HG03103 (cell line): ENCODE data around the gene LAPTM5.

Experiments used
- ATAC-seq: cut with Tn5 transposase; IDR thresholded peaks from one replicate; pipeline ENCODE4 v1.9.1; 2021; ENCODE audit warnings: low read depth; ENCODE audit not compliant: unreplicated experiment

LAPTM5 gene

DNA sequence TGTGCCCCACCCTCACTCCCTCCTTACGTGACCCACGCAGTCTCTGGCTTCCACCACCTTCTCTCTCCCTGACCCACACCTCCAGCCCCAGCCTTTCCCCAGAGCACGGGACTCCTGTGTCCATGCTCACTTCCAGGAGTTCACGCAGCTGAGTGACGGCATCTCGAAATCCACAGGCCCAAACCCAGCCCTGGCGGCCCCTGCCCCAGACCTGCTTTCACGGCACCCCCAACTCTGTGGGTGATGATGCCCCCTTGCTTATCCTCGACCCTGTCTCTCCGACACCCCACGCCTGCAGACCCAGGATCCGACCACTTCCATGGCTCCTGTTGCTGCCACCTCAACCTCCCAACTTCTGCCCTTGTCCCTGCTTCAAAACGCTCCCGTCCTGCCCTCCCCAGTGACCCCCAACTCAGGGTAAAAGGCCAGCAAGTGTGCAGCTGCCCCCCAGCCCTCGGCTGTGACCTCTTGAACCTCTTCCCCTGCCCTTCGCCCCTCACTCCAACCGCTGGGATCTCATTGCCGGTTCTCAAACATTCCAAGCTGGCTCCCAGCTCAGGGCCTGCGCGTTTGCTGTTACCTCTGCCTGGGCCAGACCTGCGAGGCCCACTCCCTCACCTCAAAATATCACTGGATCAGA, 30.4 kb upstream of the LAPTM5 start:
- ATAC-seq = no peak

DNA sequence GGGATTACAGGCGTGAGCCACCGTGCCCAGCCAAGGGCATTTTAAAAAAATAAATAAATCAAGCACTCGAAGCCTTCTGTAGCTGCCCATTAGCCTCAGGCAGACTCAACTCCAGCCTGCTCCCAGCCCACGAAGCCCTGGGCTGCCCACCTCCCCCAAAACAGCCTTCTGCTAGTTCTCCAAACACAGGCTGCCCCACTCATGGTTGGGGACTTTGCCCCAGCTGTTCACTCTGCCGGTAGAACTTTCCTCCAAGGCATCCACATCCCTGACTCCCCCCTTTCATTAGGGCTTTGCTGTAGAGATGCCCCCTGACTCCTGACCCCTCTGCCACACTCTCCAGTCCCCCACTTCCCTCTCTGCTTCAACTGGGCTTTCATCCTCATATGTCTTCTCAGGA, 29.7 kb upstream of the LAPTM5 start:
- ATAC-seq = no peak

DNA sequence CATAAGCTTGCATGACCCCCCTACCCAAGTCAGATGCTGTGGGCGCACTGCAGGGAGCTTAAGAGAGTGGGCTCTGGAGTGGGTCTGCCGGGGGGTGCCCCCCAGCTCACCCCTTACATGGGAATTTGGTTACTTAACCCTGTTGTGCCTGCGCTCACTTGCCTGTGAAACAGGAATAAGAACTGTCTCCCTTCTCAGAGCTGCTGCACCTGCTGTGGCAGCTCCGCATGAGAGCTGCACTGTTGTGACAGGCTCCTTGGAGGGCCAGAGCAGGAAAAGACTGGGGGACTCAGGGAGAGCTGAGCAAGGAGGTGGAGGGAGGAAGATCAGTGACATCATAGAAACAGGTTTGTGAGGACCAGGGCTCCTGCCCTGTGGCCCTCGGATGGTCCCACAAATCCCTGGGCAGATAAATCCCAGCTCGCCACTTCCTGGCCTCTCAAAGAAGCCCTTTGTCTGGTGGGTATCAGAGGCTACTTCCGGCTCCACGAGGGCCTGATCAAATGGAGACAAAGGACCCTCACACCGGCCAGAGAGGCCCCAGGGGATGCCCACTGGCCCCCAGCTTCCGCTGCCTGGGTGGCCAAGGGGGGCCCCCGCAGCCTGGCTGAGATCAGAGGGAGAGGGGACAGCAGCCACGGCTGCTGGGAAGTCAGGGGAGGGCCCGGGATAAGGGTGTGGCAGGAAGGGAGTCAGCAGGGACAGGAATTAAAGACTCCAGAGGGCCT, 28.9 kb upstream of the LAPTM5 start:
- ATAC-seq = no peak

DNA sequence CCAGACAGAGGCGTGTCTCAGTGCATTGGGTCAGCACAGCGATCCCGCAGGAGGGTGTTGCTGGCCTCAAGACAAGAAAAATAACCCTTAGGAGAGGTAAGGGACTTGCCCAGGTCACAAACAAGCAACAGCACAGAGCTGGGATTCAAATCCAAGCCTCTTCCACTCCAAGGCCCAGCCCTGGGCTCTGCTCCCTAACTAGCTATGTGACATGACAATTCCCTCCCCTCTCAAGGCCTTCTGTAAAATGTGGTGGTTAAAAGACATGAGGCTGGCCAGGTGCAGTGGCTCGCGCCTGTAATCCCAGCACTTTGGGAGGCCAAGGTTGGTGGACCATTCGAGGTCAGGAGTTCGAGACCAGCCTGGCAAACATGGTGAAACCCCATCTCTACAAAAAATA, 28.1 kb upstream of the LAPTM5 start:
- ATAC-seq = no peak

DNA sequence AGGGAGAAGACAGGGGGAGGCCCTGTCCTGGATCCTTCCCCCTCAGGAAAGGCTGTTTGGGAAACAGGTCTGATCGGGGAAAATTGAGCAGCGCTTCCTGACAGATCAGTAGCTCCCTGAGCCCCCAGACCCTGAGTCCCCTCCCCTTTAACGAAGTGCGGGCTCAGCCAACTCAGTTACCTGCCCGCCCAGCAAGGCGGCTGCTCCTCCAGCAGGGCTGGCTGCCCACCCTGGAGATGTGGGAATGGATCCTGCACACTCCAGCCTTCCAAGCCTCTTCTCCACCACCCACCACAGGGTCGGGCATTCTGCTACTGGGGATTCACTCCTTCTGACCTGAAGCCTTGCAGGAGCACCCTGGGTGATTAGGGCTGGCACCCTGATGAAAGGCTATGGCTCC, 27.6 kb upstream of the LAPTM5 start:
- no peak for ATAC-seq

DNA sequence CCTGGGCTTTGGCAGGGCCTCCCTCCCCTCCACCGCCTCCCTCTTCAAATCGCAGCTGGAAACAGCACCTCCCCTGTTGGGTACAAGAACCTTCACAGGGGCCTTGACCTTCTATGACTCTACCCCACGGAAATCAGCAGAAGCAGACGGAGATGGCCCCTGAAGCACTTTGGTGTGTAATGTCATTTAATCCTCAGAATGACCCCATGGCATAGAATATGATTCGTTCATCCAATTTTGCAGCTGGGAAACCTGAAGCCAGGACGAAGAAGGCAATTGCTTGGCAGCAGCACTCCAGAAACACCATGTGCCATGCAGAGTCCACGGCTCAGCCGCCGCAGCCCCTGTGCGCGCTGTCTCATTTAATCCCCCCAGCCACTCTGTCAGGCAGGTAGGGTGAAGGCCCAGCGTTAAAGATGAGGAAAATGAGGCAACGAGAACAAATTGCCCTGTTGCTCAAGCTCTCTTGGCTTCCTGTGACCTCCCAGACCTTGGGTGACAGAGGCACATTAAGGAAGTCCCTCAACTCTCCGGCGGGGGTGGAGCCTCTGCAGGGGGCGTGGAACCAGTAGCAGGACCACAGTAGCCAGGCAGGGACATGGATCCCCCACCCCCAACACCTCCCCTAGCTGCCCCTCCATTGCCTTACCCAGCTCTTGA, 25.8 kb upstream of the LAPTM5 start:
- ATAC-seq = no peak

DNA sequence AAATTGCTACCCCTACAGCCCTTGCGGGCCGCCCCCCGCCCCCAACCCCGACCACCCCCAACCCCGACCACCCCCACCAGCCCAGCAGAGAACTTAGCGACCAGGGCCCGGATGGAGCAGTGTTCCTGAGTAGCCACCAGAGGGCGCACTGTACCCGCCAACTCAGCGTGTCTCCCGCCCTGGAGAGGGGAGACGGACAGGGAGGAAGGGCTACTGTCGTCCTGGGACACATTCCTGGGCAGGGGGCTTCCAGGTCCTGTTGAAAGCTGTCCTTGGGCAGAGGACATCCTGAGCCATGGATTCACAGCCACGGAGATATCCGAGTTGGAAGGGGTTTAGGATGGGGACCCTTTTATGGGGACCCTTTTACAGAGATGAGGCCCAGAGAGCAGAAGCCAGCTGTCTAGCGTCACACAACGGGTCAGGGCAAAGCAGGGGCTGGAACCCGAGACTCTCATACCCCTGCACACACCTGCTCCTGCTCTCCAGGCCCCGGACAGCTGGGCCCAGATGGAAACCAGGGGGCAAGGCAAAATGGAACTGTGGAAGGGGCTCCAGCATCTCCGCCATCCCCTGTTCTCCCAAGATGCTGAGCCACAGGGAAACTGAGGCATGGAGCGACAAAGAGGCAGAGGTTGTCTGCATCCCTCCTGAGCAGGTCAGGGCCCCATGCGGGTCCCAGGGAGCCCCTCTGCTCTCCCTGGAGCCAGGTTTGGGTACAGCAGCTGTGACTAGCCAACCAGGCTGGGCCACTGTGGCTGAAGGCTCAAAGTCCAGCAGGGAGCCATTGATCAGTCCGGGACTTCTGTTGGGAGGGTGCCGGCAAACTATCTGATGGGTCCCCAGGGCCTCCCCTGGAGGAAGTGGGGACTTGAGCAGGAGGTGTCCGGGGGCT, 25.0 kb upstream of the LAPTM5 start:
- no peak for ATAC-seq

DNA sequence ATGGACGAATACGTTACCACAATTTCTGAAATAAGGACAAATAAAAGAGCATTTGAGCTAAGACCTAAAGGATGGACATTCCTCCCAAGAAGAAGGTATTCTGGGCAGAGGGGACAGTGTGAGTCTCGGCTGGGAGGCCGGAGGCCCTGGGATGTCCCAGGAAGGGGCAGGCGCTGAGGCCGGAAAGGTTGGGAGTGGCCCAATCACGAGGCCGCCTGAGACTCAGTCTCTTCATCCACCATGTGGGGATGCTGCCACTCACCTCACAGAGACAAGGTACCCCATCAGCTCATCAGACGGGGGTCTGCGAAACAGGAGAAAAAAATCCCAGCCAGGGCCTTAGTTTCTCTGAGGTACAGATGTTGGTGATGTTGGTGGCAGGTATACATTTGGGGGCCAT, 24.3 kb upstream of the LAPTM5 start:
- ATAC-seq = no peak

DNA sequence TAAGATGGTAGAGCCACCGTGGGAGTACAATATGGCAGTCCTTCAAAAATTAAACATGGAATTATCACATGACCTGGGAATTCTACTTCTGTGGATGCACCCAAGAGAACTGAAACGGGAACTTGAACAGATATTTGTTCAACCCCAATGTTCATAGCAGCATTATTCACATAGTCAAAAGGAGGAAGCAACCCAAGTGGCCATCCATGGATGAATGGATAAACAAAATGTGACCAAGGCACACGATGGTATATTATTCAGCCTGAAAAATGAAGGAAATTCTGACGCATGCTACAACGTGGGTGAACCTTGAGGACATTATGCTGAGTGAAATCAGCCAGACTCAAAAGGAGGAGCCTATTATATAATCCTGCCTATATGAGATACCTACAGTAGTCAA, 22.8 kb upstream of the LAPTM5 start:
- no peak for ATAC-seq

DNA sequence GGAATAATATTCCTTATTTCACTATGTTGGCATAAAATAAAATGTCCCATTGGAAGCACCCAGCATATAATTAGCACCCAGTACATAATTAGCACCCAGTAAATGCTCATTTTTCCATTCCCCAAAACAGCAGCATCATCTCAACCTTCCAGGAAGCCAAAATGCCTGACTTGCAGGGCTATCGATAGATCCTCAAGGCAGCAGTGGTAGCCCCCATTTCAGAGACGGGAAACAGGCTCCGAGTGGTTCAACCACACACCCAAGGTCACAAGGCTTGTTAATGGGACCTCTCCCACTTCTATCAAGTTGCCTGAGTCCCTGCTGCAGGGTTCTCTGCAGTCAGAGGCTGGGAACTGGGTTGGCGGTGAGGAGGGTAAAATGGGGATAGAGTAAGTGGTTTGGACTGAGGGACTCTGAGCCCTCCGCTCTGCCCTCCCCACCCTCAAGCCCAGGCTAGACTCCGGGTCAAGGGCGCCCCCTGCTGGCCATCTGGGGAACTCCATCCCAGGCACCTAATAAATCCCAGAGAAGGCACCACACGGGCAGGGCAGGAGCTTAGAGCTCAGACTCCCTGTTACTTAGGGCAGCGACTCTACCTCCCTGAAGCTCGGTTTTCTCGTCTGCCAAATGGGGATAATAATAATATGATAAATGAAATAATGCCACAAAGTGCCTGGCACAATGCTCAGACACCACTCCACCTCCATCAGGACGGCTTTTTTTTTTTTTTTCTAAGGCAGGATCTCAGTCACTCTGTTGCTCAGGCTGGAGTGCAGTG, 21.9 kb upstream of the LAPTM5 start:
- peak; percentile 60 for ATAC-seq

DNA sequence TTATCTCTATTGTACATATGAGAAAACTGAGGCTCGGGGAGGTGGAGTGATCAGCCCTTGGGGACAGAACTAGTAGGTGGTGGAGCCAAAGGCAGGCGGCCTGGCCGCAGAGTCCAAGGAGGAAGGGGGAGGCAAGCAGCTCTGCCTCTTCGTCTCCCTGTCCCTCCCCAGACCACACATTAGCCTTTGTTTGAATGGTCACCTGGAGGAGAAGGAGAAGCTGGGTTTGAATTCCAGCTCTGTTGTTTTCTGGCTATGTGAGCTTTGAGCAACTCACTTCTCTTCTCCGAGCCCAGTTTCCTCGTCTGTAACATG, 21.4 kb upstream of the LAPTM5 start:
- no peak for ATAC-seq

DNA sequence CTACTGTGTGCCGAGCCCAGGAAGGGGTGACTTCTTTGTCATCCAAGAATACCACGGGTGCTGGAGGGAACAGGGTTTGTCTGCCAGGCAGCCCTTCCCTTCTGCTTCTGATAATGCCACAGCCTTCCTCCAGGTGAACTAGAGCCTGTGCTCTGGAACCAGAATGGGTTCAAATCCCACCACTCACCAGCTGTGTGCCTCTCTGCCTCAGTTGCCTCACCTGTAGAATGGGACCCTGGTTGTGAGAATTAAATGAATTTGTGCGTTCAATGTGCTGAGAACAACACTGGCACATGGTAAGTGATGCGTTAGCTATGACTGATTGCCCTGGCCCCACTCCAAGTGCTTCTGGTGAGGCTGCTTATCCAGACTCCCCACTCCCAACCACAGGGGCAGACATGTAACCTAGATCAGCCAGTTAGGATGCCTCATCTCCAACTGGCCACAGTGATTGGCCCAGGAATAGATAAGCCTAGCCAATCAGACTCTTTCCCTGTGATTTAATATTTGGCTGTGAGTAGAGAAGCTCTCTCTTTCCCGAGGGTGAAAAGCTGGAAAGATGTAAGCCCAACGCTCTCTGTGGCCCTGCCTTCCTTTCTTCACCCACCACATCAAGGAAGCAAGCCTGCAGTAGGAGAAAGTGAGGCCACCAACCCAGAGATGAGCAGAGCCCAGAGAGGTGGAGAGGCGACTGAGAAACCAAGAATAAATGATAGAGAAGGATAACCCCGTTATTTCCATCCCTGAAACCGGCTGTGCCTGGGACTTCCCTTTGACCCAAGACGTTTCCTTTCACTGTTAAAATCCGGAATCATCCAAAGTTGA, 20.8 kb upstream of the LAPTM5 start:
- ATAC-seq = no peak

DNA sequence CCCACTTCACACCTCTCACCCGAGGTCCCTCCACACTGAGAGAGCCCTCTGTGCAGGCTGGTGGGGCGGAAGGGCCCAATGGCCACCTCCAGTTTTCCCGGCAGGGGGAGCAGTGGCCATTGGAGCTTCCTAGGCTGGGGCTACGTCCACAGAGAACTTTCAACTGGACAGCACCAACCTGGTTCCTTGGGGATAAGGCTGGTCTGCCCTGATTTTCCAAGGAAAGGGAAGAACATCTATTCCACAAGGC, 20.3 kb upstream of the LAPTM5 start:
- no peak for ATAC-seq

DNA sequence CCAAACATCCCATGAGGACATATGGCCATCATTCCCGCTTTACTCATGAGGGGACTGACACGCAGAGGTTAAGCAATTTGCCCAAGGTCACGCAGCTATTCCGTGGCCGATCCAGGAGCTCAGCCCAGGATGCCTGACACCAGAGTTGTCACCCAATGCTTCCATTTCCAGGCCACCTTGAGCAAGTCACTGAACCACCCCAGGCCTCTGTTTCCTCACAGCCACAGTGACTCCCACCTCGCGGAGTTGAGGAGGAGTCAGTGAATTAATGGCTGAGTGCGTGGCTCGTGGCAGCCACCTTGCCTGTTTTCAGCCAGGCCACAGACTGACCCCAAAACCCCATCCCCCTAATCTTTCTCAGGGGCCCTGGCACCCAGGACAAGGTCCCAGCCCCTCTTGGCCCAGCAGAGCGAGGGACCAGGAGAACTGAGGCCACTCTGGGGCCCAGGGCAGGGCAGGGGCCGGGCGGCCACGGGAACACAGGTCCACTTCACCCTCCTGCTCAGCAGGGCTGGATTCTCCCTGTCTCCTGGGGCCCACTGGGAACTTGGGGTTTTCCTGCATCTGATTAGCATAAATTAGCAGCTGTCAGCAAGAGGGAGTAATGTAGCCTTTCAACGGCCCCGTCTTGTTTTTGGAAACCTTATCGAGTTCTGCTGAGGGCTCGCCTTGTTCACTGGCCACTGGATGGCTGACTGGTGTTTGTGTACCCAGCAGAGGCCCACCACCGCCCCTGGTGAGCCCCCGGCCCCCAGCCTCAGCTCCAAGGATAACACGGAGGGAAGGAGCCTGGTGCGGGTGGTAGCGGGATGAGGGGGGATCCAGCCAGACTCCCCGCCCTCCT, 19.7 kb upstream of the LAPTM5 start:
- ATAC-seq = no peak

DNA sequence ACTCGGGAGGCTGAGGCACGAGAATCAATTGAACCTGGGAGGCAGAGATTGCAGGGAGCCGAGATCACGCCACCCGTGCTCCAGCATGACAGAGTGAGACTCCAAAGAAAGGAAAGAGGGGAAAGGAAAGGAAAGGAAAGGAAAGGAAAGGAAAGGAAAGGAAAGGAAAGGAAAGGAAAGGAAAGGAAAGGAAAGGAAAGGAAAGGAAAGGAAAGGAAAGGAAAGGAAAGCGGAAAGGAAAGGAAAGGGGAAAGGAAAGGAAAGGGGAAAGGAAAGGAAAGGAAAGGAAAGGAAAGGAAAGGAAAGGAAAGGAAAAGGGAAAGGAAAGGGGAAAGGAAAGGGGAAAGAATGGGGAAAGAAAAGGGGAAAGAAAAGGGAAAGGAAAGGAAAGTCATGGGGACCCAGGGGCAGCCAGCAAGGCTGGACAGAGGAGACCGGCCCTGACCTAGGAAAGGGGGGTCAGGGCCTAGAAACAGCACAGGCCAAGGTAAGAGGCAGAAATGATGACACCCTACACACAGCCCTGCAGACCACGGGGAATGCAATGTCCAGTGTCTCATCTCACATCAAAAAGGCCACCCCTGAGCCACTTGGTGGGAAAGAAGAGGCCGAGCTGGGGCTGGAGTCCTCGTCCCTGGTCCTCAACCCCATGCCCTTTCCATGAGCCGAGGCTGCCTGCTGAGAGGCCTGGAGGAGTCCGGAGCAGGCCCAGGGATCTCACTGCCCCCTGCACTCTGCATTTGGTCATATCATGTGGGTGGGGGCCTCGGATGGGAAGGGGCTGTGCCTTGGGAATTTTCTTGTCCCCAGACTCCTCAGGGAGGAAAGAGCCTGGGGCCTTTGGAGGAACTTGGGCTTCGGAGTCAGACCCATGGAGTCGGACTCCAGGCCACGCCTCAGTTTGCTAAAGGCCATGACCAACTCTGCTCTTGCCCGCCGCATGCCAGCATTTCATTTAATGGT, 18.8 kb upstream of the LAPTM5 start:
- no peak for ATAC-seq

DNA sequence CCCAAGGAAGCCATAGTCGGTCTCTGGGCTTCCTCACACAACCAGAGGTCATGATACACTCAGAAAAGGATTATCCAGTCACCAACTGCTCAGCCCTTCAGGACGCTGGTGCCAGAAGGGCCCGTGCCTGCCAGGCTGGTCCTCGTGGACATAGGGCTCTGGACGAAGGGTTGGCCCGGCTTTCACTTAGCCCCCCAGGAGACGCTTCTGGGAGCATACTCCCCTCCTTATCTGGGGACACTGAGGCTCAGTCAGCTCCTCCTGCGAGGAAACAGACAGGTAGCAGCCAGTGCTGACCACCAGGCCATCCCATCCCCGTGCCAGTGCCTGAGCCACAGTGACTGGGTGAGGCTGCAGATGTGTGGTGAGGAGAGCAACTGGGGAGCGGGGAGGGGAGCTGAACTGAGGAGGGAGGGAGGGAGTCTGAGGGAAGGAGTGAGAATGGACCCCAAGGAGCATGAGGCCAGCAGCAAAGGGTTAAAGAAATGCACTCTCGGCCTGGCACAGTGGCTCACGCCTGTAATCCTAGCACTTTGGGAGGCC, 17.9 kb upstream of the LAPTM5 start:
- ATAC-seq = no peak

DNA sequence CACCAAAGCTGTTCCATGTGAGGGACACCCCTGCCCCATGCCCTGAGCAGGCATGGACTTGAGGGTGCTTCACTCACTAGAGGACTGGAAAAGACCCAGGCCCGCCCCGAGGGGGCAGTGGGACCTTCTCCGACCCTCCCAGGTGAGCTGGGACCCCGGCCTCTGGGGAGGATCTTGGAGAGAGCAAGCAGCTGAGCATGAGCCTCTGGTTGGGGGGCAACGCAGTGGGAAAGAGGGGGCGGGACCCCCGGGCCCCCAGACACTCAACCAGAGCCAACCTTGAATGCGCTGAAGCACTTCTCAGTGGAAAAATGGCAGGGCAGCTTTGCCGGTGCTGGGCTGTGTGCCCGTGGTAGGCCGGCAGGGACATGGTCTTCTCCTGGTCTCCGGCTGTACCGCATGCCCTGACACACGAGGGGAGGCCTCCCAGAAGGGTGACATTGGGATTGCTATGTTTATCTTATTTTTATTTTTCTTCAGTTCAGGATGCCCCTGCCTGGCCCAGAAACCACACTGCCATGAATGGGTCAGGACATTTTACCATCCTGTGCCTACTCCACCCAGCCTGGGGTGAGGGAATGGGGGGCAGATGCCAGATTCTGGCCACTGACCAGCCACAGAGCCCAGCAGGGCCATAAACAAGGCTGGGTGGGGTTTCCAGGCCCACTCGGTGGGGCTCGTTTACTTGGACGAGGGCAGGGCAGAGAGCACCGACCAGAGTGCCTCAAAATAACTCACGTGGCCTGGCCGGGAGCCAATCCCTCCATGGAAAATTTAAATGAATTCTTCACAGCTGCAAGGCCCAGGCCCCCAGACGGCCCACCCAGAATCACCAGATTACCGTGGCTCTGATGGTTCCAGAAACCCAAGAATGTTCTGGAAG, 17.2 kb upstream of the LAPTM5 start:
- no peak for ATAC-seq
